ENCODE measurements around the gene MDH2. TPM values are rescaled to one million over a fixed set of nuclear protein-coding genes. Genes with fewer than 3 reads are reported as not detected.
"Not testable (repeated sequence)": the region's sequence is repeated elsewhere in the genome, so short reads cannot be mapped to it uniquely, and the experiment has no call there.

Gene MDH2
- total and polyA plus RNA-seq, 12 donors = 42.5 to 359 (median 194) TPM

DNA sequence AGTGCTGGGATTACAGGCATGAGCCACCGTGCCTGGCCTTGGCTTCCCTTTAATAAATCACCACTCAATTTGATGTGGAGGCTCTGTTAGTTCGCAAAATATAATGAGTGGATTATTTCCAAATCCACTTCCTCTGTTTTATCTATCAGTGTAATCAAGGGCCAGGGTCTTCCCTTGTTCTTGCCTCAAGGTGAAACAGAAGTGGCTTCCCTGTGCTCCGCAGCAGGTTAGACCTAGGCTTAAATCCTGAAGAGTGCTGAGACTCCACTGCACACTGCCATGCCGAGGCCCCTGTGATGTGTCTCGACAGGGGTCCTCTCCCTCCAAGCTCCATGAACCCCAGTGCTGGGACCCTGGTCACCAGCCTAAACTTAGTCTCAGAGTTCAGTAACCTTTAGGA lies 59.0 kb downstream of the MDH2 start:
- H3K4me3 ChIP-seq = no peak overlapping the region
- H3K27ac ChIP-seq = peak overlapping the region in 2 of 5 donors; percentile 29 to 74
- no peaks in the 10 kb centered on the region for H3K36me3 ChIP-seq (replicated peaks in 1 of 2)
- DNase-seq = no peak
- intact Hi-C loops (cut with DNase I) = no loop called here
- H3K4me1 ChIP-seq (replicated peaks in 1 of 2) = peaks cover 10 to 26% of the 10 kb centered on the region in 2 donors
- H3K27me3 ChIP-seq = no peaks in the 10 kb centered on the region
- H3K9me3 ChIP-seq (replicated peaks in 1 of 3) = no peaks in the 10 kb centered on the region
- TF ChIP-seq, protein P1, sequence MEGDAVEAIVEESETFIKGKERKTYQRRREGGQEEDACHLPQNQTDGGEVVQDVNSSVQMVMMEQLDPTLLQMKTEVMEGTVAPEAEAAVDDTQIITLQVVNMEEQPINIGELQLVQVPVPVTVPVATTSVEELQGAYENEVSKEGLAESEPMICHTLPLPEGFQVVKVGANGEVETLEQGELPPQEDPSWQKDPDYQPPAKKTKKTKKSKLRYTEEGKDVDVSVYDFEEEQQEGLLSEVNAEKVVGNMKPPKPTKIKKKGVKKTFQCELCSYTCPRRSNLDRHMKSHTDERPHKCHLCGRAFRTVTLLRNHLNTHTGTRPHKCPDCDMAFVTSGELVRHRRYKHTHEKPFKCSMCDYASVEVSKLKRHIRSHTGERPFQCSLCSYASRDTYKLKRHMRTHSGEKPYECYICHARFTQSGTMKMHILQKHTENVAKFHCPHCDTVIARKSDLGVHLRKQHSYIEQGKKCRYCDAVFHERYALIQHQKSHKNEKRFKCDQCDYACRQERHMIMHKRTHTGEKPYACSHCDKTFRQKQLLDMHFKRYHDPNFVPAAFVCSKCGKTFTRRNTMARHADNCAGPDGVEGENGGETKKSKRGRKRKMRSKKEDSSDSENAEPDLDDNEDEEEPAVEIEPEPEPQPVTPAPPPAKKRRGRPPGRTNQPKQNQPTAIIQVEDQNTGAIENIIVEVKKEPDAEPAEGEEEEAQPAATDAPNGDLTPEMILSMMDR (IDR thresholded peaks at IDR 0.05) = no peak
- no peak for TF ChIP-seq POLR2A (IDR thresholded peaks at IDR 0.05)
- 57 to 62% (median 59%) methylated on average over 5 of the region's 5 CpGs for WGBS, 4 donors

DNA sequence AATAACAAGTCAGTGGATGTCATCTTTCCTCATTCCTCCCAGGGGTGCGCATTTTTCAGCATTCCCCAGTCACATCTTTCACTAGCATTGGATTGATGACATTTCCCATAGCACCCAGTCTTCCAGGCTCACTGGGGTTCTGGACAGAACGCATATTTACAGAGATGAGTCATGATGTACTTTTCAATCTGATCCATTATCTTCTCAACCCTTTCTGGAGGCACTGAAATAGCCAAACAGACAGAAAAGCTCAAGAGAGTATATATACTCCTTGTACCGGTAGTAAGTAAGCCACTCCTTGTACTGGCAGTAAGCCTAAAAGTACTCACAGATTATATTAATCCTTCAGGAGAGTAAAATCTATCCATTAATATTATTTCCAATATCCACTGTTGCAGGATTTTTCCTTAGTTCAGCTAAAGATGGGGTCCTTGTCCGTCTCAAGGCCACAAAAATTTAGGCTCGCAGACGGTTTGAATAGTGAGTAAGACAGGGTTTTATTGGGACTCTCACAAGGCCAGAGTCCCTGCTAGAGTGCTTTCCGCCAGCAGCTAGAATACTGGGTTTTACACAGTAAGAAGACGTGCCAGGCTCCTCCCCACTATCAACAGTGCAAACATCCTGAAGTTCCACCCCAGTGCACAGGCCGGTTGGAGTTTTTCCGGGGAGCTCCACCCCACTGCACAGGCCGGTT lies 60.8 kb downstream of the MDH2 start:
- Histone ChIP-seq H3K9me3 (replicated peaks in 1 of 3) (no peaks in the 10 kb centered on the region), H3K27me3 (no peaks in the 10 kb centered on the region), H3K27ac (peak overlapping the region in 4 of 5 donors; percentile 35 to 81 (median 65)), H3K36me3 (replicated peaks in 1 of 2) (no peaks in the 10 kb centered on the region), H3K4me3 (no peak overlapping the region), H3K4me1 (replicated peaks in 1 of 2) (peaks cover 10 to 20% of the 10 kb centered on the region in 2 donors)
- intact Hi-C loops (cut with DNase I) = no loop called here
- WGBS, 4 donors = 27 to 32% (median 31%) methylated on average over 11 of the region's 11 CpGs
- peak in 1 of 2 donors; percentile 22 for TF ChIP-seq POLR2A (IDR thresholded peaks at IDR 0.05)
- TF ChIP-seq, protein P1 (IDR thresholded peaks at IDR 0.05) = no peak
- peak; percentile 43 to 86 (median 81) for DNase-seq

DNA sequence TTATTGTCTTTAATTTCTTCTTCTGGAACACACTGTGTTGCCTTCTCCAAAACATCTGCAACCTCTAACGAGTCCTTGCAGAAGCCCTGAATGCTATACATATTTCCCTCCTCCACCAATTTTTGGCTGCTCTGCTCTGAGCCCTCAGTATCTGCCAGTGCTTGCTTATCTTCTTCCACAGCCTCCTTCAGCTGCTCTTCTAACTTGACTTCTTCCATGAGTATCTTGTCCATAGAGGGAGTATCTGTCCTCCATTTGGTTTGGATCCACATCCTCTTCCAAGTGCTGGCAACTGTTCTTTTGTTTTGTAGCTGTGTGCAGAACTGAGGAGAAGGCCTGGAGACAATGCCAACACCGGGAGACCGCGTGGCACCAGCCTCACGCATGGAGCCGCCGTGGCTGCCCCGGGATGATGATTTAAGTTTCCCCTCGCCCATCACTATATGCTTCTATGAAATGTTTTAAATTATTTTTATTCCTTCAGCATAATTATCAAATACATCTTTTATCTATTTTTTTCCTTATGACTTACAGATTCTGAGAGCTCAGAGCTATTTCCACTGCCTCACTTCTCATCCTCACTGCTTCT lies 65.2 kb downstream of the MDH2 start:
- DNase-seq; H3K27ac ChIP-seq; H3K4me3 ChIP-seq; H3K27me3 ChIP-seq; H3K9me3 ChIP-seq (replicated peaks in 1 of 3); H3K36me3 ChIP-seq (replicated peaks in 1 of 2): not testable (repeated sequence)
- peaks cover 25 to 27% of the 10 kb centered on the region in 2 donors for H3K4me1 ChIP-seq (replicated peaks in 1 of 2)
- intact Hi-C loops (cut with DNase I) = loop anchor here in 1 of 2 donors (5.0 kb wide), 1 partner anchor 41 kb away; no protein-coding TSS in a partner anchor
- WGBS, 4 donors = 85 to 96% (median 94%) methylated on average over 9 of the region's 9 CpGs

DNA sequence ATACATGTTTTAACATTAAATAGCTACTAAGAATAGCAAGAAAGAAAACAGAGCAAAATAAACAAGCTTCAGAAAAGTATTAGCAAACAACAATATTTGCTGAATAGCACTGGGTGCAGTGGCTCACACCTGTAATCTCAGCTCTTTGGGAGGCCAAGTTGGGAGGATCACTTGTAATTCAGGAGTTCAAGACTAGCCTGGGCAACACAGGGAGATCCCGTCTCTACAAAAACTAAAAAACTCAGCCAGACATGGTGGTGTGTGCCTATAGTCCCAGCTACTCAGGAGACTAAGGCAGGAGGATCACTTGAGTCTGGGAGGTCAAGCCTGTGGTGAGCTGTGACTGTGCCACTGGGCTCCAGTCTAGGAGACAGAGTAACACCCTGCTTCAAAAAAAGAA lies 66.8 kb downstream of the MDH2 start:
- not testable (repeated sequence) for DNase-seq; H3K27me3 ChIP-seq; H3K27ac ChIP-seq; H3K4me3 ChIP-seq; H3K36me3 ChIP-seq (replicated peaks in 1 of 2); H3K9me3 ChIP-seq (replicated peaks in 1 of 3)
- intact Hi-C loops (cut with DNase I) = loop anchor here in 1 of 2 donors (5.0 kb wide), 1 partner anchor 42 kb away; no protein-coding TSS in a partner anchor
- H3K4me1 ChIP-seq (replicated peaks in 1 of 2) = peaks cover 23 to 26% of the 10 kb centered on the region in 2 donors
- 80 to 89% (median 86%) methylated on average over 1 of the region's 1 CpG; no CpG with 5 or more reads in 1 of the 4 donors for WGBS, 4 donors

Small RNA genes lying within 50 kb of the gene (small RNA-seq; reads per million reads assigned to genes)
- 0 reads per million in 2 donors for gene RNU6-863P

Other genes with a start within 250 kb of the MDH2 start
- 1 to 10 TPM in 2 of 9 donors, under 1 TPM in 1, not detected in 6; 0.91 to 4.0 (median 2.1) TPM for gene CCL24, start 234.3 kb upstream of the MDH2 start, total RNA-seq
- under 1 TPM in 1 of 3 donors, not detected in 2; 0.64 TPM for gene CCL24, start 234.3 kb upstream of the MDH2 start, polyA plus RNA-seq
- gene RHBDD2, start 169.1 kb upstream of the MDH2 start, total RNA-seq = 100 to 1,000 TPM; 123 to 575 (median 256) TPM
- 100 to 1,000 TPM; 187 to 225 (median 224) TPM for gene RHBDD2, start 169.1 kb upstream of the MDH2 start, polyA plus RNA-seq
- gene POR, start 133.0 kb upstream of the MDH2 start, total RNA-seq = 1,000 to 10,000 TPM in 1 of 9 donors, 100 to 1,000 TPM in 8; 268 to 1,301 (median 582) TPM
- gene POR, start 133.0 kb upstream of the MDH2 start, polyA plus RNA-seq = 100 to 1,000 TPM; 442 to 981 (median 731) TPM
- 100 to 1,000 TPM in 4 of 9 donors, 10 to 100 TPM in 5; 51.4 to 277 (median 81.1) TPM for gene TMEM120A, start 53.5 kb upstream of the MDH2 start, total RNA-seq
- 100 to 1,000 TPM; 197 to 260 (median 227) TPM for gene TMEM120A, start 53.5 kb upstream of the MDH2 start, polyA plus RNA-seq
- 10 to 100 TPM; 20.9 to 70.7 (median 43.3) TPM for gene STYXL1, start 106 bp upstream of the MDH2 start, total RNA-seq
- 10 to 100 TPM; 54.1 to 82.0 (median 64.2) TPM for gene STYXL1, start 106 bp upstream of the MDH2 start, polyA plus RNA-seq
- gene SRRM3, start 153.8 kb downstream of the MDH2 start, total RNA-seq = 10 to 100 TPM; 14.3 to 49.3 (median 32.4) TPM
- 100 to 1,000 TPM in 1 of 3 donors, 10 to 100 TPM in 1, 1 to 10 TPM in 1; 5.6 to 140 (median 43.3) TPM for gene SRRM3, start 153.8 kb downstream of the MDH2 start, polyA plus RNA-seq